Activated naive CD4-positive, alpha-beta T cell treated with anti-CD3 and anti-CD28 coated beads, Interleukin-2, amount 50 U/mL, for 72 hours (primary cell): ENCODE data around the gene ZNF620. TPM values are rescaled to one million over a fixed set of nuclear protein-coding genes. Genes with fewer than 3 reads are reported as not detected.
A peak's percentile ranks its signal among the peaks of the same experiment; 100 is the strongest.
"Not testable (repeated sequence)": the region's sequence is repeated elsewhere in the genome, so short reads cannot be mapped to it uniquely, and the experiment has no call there.

Experiments
- ATAC-seq, 2 donors: fragments of 150-1000 bp; cut with Tn5 transposase; 2 replicates each; pipeline ENCODE4 v1.10.0; 2021; ENCODE audit warnings: mild to moderate bottlenecking in 2 of 2, moderate library complexity in 2 of 2
- DNase-seq, 2 donors: peaks; one replicate each; pipeline ENCODE4 v3.0.0; 2021 to 2022; ENCODE audit warnings: low spot score in 2 of 2
- H3K27ac Mint-ChIP-seq, 2 donors: one replicate each; pipeline ENCODE4 v1.8.0; 2022; ENCODE audit warnings: mild to moderate bottlenecking in 2 of 2, mixed read lengths in 2 of 2
- H3K36me3 Mint-ChIP-seq, 2 donors: one replicate each; pipeline ENCODE4 v1.8.0; 2022; ENCODE audit warnings: mixed read lengths in 2 of 2
- H3K9me3 Mint-ChIP-seq, 2 donors: one replicate each; pipeline ENCODE4 v1.8.0; 2022; ENCODE audit warnings: mixed read lengths in 2 of 2
- total RNA-seq, 2 donors: library from RNA; stranded (reverse); gene quantifications; one replicate each; pipeline ENCODE4 v1.2.3, GENCODE V29; 2022

Gene ZNF620
- total RNA-seq: 1 to 10 TPM; 4.3 to 4.9 TPM

GRCh38 chr3:40505599-40506462 is at the start of gene ZNF620:
Gene ZNF620 (plus strand): TSS chr3:40506039. CDS start chr3:40506353, 314 bp downstream.
- DNase-seq (peak; percentile 37 to 65), ATAC-seq (peak; percentile 66 to 82)
- H3K9me3 Mint-ChIP-seq: no peaks in the 10 kb centered on the region
- H3K36me3 Mint-ChIP-seq: peaks cover 17 to 27% of the 10 kb centered on the region in 2 donors
- peak within 1 kb of the TSS; percentile 79 to 88 for H3K27ac Mint-ChIP-seq

- ATAC-seq: no peak
- no peaks in the 10 kb centered on the region for H3K9me3 Mint-ChIP-seq
- DNase-seq: no peak
- H3K36me3 Mint-ChIP-seq: peaks cover 36 to 37% of the 10 kb centered on the region in 2 donors
- peak overlapping the region; percentile 58 to 87 for H3K27ac Mint-ChIP-seq
Measured at GRCh38 chr3:40456279-40456939, 49.4 kb upstream of the ZNF620 start.

GRCh38 chr3:40456940-40457823 is 48.7 kb upstream of the ZNF620 start, which contains the start of gene RPL14:
Gene RPL14 (plus strand): TSS chr3:40457339. CDS start chr3:40457472, 133 bp downstream.
- ATAC-seq (peak; percentile 75 to 78), DNase-seq (peak; percentile 89 to 92)
- Mint-ChIP-seq H3K9me3 (no peaks in the 10 kb centered on the region), H3K27ac (peak within 1 kb of the TSS; percentile 87 to 97), H3K36me3 (peaks cover 37 to 44% of the 10 kb centered on the region in 2 donors)

- H3K36me3 Mint-ChIP-seq: peaks cover 31 to 47% of the 10 kb centered on the region in 2 donors
- H3K27ac Mint-ChIP-seq: peak overlapping the region; percentile 87 to 97
- ATAC-seq: no peak
- no peaks in the 10 kb centered on the region for H3K9me3 Mint-ChIP-seq
- no peak for DNase-seq
Measured at GRCh38 chr3:40458473-40458872, 47.4 kb upstream of the ZNF620 start.

GRCh38 chr3:40460481-40460880 is 45.4 kb upstream of the ZNF620 start:
- ATAC-seq, DNase-seq, H3K9me3 Mint-ChIP-seq: not testable (repeated sequence)
- Mint-ChIP-seq H3K27ac (peak overlapping the region in 1 of 2 donors; percentile 77), H3K36me3 (peaks cover 31 to 60% of the 10 kb centered on the region in 2 donors)

GRCh38 chr3:40461161-40461560 is 44.7 kb upstream of the ZNF620 start:
- Mint-ChIP-seq H3K9me3 (no peaks in the 10 kb centered on the region), H3K27ac (peak overlapping the region in 1 of 2 donors; percentile 62), H3K36me3 (peaks cover 26 to 60% of the 10 kb centered on the region in 2 donors)
- no peak for ATAC-seq
- no peak for DNase-seq

- not testable (repeated sequence) for H3K27ac Mint-ChIP-seq, DNase-seq, H3K9me3 Mint-ChIP-seq, ATAC-seq
- peaks cover 15 to 56% of the 10 kb centered on the region in 2 donors for H3K36me3 Mint-ChIP-seq
Measured at GRCh38 chr3:40462838-40463237, 43.0 kb upstream of the ZNF620 start.

GRCh38 chr3:40463579-40463978 is 42.3 kb upstream of the ZNF620 start:
- Mint-ChIP-seq H3K27ac (peak overlapping the region in 1 of 2 donors; percentile 29), H3K36me3 (peaks cover 8 to 48% of the 10 kb centered on the region in 2 donors), H3K9me3 (no peaks in the 10 kb centered on the region)
- DNase-seq (no peak), ATAC-seq (no peak)

- H3K9me3 Mint-ChIP-seq: no peaks in the 10 kb centered on the region
- no peak for DNase-seq
- H3K27ac Mint-ChIP-seq: peak overlapping the region; percentile 34 to 73
- H3K36me3 Mint-ChIP-seq: peaks cover 0 to 40% of the 10 kb centered on the region in 2 donors
- peak; percentile 51 to 76 for ATAC-seq
Measured at GRCh38 chr3:40464339-40465110, 41.3 kb upstream of the ZNF620 start.

GRCh38 chr3:40465111-40465407 is 40.8 kb upstream of the ZNF620 start:
- no peak for ATAC-seq
- H3K36me3 Mint-ChIP-seq: peaks cover 0 to 39% of the 10 kb centered on the region in 2 donors

GRCh38 chr3:40465456-40465855 is 40.4 kb upstream of the ZNF620 start:
- no peaks in the 10 kb centered on the region for H3K9me3 Mint-ChIP-seq
- H3K27ac Mint-ChIP-seq: peak overlapping the region; percentile 34 to 56
- peaks cover 0 to 35% of the 10 kb centered on the region in 2 donors for H3K36me3 Mint-ChIP-seq
- DNase-seq: no peak
- no peak for ATAC-seq

More at GRCh38 chr3:40465111-40465407, 40.8 kb upstream of the ZNF620 start:
- no peaks in the 10 kb centered on the region for H3K9me3 Mint-ChIP-seq
- peak overlapping the region; percentile 34 to 73 for H3K27ac Mint-ChIP-seq
- no peak for DNase-seq

- DNase-seq (no peak), ATAC-seq (peak in 1 of 2 donors; percentile 3)
- H3K36me3 Mint-ChIP-seq: peaks cover 0 to 17% of the 10 kb centered on the region in 2 donors
- no peaks in the 10 kb centered on the region for H3K9me3 Mint-ChIP-seq
- no peak overlapping the region for H3K27ac Mint-ChIP-seq
Measured at GRCh38 chr3:40468018-40468417, 37.8 kb upstream of the ZNF620 start.

- H3K9me3 Mint-ChIP-seq: no peaks in the 10 kb centered on the region
Measured at GRCh38 chr3:40470701-40471100, 35.1 kb upstream of the ZNF620 start.

GRCh38 chr3:40476478-40477470 is 29.1 kb upstream of the ZNF620 start, which contains the start of gene ZNF619:
Gene ZNF619 (plus strand): TSS chr3:40477122. CDS start chr3:40477980, 858 bp downstream.
- peak; percentile 54 to 57 for DNase-seq

More at GRCh38 chr3:40470701-40471100, 35.1 kb upstream of the ZNF620 start:
- Mint-ChIP-seq H3K36me3 (no peaks in the 10 kb centered on the region), H3K27ac (no peak overlapping the region)
- no peak for ATAC-seq
- no peak for DNase-seq

More at GRCh38 chr3:40476478-40477470, 29.1 kb upstream of the ZNF620 start, which contains the start of gene ZNF619:
- peak within 1 kb of the TSS; percentile 87 to 97 for H3K27ac Mint-ChIP-seq
- H3K36me3 Mint-ChIP-seq: no peaks in the 10 kb centered on the region
- peak; percentile 74 to 83 for ATAC-seq
- no peaks in the 10 kb centered on the region for H3K9me3 Mint-ChIP-seq
